PC-9 (cell line): ENCODE data around the gene ANXA11.

Experiments
- CTCF ChIP-seq: fragments of 200-600 bp; sonication (generic); conservative IDR thresholded peaks from 2 replicates; pipeline ENCODE4 v1.6.1; 2017; ENCODE audit warnings: mixed run types, antibody characterized with exemption, mild to moderate bottlenecking, moderate library complexity
- EZH2 ChIP-seq: fragments of 200-600 bp; sonication (generic); IDR thresholded peaks from 2 replicates; pipeline ENCODE4 v1.8.0; 2017; ENCODE audit warnings: antibody characterized with exemption, low read depth

- TF ChIP-seq EZH2 (no peak), CTCF (no peak)
These were observed 31.9 kb downstream of the ANXA11 start for GRCh38 chr10:80173466-80173865.
